Measurements from ENCODE around the gene METTL26.
"Not testable (repeated sequence)": the region's sequence is repeated elsewhere in the genome, so short reads cannot be mapped to it uniquely, and the experiment has no call there.

The METTL26 gene

DNA sequence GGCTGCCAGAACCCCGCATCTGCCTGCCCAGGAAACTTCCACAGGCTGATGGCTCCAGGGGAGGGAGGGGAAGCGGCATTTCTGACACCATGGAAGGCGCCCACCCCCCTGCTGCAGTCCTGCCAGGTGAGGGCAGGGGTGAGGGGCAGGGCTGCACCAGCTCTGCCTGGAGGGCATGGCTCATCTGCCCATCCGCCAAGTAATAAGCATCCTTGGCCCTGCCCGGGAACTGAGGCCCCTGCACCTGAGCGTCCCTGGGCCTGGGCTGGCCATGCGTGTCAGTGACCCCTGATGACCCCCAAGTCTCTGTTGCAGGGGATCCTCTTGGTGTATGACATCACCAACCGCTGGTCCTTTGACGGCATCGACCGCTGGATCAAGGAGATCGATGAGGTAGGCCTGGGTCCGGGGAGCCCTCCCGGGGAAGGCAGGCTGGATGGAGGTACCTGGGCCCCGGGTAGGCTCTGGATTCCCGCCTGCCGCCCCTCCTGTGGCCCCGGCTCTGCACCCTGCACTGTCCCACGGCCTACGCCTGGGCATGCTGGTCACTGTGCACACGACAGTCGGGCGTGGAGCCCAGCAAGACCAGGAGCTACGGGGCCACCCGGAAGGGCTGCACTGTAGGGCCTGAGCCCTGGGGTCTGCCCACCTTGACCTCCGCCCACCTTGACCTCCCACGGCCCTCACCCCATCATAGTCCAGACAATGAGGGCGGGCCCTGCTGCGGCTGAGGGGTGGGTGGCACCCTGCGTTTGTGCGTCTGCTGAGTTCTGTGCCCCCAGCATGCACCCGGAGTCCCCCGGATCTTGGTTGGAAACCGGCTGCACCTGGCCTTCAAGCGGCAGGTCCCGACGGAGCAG, 10.8 kb downstream of the METTL26 start:
- no peak for DNase-seq (ENCODE audit: low read depth in 2 of 2)

DNA sequence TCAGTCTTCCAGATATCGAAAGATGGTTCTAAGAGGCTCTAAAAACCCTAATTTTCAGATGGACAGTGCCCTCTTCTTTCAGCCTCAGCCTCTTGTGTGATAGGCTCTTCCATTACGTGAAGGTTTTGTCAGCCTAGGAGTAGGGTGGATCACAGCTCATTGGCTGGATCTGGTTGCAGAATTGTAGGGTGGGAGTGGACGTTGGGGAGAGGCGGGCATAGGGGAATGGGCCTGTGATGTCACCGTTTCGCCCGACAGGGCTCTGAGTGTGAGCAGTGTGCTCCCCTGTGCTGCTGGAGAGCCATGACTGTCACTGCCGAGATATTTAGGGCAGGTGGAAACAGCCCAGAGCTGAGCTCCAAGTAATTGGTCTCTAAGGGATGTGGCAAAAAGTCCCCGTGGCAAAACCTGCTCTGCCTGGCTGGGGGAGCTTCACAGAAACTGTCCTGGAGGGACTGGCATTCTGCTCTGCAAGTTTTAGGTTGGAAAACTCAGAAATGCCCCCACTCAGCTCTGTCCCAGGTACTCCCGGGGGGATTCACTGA, 11.5 kb downstream of the METTL26 start:
- no peak for DNase-seq (ENCODE audit: low read depth in 2 of 2)

DNA sequence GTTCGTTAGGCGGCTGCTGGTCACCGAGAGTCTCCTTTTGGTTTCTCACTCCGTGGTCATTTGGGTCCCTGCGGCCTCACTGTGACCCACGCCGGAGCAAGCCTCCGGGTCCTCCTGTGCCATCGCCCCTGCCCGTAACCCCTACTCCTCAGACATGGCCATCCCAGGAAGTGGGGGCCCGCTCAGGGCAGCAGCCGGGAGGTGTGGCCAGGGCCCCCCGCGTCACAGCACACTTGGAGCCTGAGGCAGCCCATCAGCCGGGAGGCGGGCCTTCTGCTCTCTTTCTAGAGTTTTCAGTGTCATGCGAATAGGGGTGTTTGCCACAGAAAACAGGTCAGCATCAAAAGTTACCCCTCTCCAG, 13.2 kb downstream of the METTL26 start:
- no peak for DNase-seq (ENCODE audit: low read depth in 2 of 2)

DNA sequence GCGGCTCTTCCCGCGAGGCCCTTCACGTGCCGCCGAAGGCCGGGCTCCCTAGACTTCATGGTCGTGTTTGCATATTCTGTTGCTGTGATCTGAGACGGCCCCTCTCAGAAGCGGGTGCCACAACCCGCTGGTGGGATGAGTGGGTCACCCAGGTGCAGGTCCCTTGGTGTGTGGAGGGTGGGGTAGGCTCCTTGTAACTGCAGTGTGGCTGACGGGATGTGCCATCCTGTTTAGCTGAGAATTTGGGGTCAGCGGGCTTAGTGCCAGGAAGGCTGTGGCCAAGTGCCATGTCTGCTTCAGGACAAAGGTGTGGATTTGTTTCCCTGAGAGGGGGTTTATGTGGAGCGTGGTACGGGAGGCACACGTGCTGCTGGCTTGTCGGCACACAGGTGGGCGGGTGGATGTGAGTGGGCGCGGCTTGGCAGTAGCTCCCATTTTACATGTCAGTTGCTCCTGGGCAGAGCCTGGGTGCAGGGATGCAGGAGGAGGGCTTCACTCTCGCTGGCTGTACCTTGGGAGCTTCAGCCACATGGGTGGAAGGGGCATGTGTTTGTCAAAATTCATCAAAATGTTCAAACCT, 14.5 kb downstream of the METTL26 start:
- no peak for DNase-seq (ENCODE audit: low read depth in 2 of 2)

DNA sequence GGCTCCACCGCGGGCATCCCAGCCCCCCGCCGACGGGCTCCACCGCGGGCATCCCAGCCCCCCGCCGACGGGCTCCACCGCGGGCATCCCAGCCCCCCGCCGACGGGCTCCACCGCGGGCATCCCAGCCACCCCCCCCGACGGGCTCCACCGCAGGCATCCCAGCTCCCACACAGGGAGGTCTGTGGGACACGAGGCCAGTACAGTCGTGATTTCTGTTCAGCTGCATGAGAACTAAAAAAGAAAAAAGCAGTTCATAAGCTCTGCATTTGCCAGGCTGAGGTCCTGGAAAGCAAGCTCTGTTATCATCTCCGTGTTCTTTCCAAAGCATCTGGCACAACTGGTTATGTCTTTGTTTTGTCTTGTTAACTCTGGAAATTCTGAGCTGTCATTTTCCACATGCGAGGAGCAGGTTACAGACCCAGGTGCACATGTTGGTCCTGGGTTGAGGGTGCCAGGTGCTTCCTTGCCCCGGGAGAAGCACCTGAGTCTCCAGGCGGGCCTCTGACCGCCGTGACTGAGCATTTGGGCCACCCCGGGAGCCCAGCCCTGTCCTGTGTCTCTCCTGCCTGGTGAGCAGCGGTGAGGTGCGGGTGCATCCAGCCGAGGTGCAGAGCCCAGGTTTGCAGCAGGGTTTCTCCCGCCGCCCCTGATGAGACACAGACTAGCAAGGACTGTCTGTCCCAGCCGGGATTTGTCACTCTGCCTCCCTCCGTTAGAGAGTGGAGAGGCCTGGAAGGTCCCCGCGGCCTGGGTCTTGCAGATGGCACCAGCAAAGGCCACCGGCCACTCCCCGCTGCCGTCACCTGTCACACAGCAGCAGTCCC, 15.2 kb downstream of the METTL26 start:
- DNase-seq (ENCODE audit: low read depth in 2 of 2), result no peak

DNA sequence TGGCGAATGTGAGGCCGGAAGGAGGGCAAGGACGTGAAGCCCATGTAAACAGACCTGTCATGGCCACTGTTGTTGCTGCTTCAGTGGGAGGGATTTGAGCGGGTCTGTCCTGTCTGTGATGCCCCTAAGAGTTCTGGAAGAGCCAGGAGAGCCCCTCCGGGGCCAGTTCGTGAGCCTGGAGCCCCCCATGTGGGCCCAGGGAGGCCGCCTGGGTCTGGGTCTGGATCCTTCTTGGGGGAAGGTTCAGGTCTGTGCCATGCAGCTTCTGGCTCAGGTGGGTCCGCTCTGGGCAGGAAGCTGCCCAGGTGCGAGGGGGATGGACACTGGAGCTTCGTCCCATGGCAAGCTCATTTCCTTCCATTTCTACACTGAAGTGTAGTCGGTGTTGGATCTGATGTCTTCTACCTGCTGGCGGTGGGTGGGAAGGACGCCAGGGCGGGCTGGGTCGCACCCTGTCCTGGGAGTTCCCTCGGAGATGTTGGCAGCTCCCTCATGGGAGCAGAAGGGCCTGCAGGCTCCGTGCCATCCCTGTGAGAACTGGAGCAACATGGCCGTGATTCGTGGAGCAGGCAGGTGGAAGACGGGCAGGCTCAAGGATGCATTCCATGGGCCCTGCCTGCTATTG, 16.5 kb downstream of the METTL26 start:
- no peak for DNase-seq (ENCODE audit: low read depth in 2 of 2)

DNA sequence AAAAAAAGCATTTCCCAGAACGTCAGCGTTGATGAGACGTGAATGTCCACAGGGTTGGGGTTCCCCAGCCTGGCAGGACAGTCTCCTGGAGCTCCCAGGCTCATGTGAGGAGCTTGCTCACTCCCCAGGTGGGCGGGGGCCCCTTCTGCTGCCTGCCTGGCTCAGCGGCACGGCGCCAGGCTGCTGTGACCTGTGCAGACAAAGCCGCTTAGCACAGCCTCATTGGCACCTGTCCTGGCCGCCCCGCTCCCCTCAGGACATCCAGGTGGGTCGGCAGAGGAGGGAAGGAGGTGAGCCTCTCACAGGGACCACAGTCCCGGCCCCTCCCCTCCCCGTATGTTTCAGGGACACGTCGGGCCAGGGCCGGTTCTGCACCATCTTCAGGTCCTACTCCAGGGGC, 18.2 kb downstream of the METTL26 start:
- DNase-seq (ENCODE audit: low read depth in 2 of 2), result no peak

DNA sequence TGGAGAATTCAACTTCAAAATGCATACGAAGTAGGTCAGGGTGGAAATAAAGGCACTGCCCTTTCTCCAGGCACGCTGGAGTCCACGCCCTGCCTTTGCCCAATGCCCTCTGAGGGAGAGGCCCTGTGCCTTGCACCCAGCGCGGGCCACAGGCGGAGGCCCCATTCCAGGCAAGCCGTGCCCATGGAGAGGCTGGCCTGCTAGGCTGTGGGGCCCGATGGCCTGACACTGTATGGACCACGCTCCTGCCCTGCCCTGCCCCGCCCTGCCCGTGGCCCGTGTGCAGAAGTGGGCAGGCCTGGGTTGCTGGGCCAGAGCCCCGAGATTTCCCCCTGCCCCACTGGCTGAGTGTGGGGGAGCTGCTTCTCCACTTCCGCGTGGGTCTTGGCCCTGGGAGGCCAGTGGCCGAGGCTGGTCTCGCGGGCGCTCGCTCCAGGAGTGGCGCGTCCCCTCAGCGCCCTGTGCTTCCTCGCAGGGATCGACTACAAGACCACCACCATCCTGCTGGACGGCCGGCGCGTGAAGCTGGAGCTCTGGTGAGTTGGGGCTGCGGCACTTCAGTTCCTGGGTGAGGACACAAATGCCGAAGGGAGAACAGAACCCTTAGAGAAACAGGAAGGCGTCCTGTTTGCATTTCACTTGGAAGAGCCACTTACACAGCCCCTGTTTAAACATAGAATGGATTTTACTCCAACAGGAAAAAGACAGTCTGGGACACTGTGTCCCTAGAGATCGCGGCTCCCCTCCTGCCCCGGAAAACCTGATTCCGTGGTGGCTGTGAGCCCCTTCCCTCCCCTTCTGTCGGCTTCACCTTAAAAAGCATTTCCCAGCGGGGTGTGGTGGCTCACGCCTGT, 19.1 kb downstream of the METTL26 start:
- no peak for DNase-seq (ENCODE audit: low read depth in 2 of 2)

DNA sequence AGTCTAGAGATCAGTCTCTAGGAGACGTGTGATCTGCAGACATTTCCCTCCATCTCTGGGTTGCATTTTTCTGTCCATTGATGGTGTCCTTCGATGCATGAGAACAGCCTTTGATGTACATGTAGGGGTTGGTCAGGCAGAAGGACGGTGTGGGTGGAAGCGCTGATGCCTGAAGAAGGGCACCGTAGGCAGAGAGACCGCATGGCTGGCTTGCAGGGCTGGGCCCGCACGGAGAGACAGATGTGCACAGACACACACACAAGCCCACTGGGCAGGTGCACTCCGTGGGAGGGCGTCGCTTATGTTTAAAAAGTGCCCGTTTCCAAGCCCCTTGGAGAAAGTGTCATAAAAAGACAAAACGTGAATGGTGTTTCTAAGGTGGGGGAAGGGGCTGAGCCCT, 21.0 kb downstream of the METTL26 start:
- DNase-seq (ENCODE audit: low read depth in 2 of 2), result no peak

DNA sequence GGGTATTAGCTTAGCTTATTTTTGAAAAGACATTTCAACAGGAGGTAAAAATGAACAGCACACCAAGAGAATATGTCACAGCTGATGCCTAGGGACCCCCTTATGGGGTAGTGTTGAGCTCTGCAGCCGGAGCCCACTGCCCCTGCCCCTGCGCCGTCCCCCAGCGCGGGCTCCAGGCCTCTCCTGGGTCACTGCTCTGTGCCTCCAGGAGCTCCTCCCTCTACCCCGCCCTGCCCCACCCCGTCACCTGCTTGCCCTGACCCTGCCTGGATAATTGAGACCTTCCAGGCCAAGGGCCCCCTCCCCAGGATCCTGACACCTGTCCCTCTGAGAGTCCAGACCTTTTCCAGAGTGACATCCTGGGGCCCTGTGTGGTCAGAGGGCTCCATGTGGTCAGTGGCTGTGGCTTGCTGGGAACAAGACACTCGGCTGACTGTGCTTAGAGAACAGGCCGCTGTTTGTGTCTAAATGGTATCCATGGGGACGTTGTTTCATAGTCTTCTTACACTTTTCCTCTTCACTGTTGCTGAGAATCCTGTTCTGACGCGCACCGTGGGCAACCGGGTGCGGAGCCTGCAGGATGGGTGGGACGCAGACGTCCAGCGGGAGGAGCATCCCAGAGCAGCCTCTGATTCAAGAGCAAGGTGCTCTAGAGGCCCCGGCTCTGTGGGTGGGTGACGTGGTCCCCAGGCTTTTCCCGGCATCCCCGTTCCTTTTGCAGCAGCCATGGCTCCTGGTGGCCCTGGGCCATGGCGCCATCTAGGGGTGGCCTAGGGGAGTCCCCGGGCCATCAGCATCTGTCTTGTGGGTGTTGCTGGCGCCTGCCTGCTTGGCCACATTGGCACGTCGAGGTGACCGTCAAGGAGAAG, 25.4 kb downstream of the METTL26 start:
- no peak for DNase-seq (ENCODE audit: low read depth in 2 of 2)

DNA sequence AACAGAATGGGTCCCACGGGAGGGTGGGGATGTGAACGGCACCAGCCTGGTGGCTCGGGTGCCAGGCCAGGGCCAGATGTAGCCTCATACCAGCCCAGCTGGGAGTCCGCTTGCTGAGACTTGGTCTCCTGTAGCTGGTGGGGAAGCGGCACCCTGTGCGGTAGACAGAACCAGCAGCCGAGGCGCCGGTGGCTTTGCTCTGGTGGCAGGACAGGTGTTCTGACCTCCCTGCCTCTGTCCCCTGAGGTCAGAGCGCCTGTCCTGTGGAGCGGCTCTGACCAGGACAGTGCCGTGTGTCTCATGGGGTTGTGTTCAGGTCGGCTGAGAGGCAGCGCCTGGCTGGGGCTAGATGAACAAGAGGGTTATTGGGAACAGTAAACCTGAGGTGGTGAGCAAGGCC, 26.1 kb downstream of the METTL26 start:
- DNase-seq (ENCODE audit: low read depth in 2 of 2), result no peak

DNA sequence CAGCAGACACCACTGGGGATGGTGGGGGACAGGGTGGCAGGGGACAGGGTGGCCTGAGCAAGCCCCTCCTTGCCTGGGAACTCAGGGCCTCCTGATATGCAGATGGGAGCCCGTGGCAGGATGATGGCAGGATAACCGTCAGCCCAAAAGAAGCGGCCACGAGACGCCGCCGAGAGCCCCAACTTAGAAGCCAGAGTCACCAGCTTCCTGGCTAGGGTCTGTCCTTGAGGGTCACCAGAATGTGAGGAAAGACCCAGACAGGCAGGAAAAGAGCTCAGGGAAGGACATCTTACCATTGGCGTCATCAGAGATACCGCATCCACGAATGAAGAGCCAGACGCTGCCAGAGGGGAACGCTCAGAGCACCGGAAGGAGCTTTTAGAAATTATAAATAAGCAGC, 26.8 kb downstream of the METTL26 start:
- DNase-seq (ENCODE audit: low read depth in 2 of 2), result no peak

DNA sequence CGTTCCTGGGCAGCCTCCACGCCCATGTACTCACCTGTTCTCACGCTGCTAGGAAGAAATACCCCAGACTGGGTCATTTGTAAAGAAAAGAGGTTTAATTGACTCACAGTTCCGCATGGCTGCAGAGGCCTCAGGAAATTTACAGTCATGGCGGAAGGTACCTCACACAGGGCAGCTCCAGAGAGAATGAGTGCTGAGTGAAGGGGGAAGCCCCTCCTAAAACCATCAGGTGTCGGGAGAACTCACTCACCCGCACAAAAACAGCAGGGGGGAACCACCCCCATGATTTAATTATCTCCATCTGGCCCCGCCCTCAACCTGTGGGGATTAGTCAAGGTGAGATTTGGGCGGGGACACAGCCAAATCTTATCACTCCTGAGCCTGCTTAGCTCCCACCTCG, 28.1 kb downstream of the METTL26 start:
- no peak for DNase-seq (ENCODE audit: low read depth in 2 of 2)

DNA sequence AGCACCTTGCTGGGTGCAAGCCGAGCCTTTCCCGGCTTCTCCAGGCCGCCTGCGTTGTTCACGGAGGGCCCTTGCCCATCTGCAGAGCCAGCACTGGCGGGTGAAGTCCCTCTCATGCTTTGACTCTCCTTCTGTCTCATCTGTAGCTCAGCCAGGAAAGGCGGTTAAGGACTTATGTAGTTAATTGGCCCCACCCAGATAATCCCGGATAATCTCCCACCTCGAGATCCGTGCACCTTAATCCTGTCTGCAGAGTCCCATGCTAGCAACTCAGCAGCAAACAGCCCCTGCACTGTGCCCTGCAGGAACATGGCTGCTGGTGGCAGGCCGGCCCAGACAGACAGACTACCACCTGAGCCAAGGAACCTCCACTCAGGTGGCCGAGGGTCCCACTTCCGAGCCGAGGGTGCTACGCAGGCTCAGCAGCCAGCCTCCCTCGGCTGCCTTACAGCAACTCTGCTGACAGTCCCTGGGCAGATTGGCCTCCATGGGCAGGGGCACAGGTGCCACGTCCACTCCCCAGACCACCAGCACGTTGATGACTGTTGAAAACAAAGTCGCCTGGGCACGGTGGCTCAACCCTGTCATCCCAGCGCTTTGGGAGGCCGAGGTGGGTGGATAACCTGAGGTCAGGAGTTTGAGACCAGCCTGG, 29.3 kb downstream of the METTL26 start:
- DNase-seq (ENCODE audit: low read depth in 2 of 2), result no peak

DNA sequence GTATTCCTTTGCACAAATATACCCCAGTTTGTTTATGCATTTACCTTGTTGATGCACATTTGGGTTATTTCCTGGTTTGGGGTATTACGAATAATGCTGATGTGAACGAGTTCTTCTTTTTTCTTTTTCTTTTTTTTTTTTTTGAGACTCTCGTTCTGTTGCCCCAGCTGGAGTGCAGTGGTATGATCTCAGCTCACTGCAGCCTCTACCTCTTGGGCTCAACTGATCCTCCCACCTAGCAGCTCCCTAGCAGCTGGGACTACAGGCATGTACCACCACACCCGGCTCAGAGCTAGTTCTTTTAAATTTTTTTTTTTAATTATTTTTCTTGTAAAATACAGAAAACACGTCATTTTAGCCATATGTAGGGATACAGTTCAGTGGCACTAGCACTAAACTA, 32.2 kb downstream of the METTL26 start:
- no peak for DNase-seq (ENCODE audit: low read depth in 2 of 2)

DNA sequence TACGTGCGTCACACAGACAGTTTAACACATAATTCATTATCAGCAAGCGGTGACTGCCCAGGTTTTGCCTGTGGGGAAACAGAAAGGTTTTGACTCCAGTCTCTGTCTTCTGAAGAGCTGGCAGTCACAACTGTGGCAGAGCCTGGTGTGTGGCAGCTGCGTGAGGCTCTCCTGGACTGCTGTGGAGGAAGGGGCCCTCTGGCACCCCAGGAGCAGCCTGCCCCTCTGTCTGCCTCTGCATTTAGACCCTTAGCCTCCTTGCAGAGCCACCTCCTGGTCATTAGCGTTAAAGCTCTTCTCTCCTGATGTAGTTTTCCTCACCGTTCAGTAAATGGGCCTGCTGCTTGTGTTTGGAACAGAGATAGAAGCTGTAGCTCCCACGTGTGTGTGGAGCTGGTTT, 35.3 kb downstream of the METTL26 start:
- no peak for DNase-seq (ENCODE audit: low read depth in 2 of 2)

DNA sequence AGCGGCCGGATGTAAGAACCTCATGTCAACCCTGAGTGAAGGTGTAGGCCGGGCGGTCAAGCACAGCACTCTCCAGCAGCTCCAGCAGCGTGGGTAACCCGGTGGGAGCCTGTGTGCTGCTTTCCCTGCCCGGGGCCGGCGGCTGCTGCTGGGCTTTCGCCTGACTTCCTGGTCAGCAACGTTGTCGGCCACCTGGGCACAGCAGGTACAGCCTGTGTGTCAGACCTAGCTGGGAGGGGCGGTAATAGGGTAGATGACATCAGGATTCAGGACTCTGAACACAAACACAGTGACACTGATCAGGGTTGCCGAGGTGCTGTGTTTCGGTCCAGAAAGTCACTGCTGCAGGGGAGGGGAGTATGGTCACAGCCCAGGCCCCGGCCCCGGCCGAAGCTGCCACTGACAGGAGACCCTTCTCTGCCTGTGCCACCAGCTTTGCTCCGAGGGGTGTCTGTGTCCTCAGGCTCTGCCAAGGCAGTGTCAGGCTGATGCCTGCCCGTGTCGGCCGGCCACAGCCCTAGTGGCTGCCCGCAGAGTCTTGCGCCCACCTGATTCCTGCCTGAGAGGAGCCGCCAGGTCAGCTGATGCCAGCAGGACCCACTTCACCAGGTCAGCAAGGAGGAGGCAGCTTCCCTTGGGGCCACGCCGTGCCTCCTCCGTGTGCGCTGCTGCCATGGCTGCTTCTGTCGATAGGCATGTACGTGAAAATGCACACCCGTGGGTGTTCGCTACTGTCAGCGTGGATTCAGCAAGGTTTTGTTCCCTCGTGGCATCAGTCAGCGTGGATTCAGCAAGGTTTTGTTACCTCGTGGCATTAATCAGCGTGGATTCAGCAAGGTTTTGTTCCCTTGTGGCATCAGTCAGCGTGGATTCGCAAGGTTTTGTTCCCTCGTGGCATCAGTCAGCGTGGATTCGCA, 37.0 kb downstream of the METTL26 start:
- DNase-seq (ENCODE audit: low read depth in 2 of 2), result no peak

DNA sequence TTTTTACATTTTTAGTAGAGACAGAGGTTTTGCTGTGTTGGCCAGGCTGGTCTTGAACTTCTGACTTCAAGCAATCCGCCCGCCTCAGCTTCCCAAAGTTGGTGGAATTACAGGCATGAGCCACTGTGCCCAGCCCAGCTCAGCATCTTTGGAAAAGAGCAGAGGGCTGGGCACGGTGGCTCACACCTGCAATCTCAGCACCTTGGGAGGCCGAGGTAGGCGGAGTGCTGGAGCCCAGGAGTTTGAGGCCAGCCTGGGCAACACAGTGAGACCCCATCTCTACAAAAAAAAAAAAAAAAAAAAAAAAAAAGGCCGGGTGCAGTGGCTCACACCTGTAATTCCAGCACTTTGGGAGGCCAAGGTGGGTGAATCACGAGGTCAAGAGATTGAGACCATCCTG, 38.5 kb downstream of the METTL26 start:
- DNase-seq (ENCODE audit: low read depth in 2 of 2), result not testable (repeated sequence)

DNA sequence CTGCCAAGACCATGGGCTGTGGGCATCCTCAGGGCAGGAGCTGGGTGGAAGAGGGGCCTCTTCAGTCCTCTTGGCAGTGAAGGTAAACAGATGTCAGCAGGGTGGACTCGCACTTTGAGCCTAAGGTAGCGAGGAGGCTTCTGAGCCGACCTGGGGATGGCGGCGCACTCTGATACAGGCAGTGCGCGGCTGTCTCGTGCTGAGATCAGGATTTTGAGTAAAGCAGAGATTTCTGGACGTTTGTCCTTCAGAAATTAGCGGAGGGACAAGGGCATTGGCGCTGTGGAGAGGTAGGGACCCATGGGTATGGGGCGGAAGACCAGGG, 39.4 kb downstream of the METTL26 start:
- no peak for DNase-seq (ENCODE audit: low read depth in 2 of 2)
